HepG2 (cell line): Measurements from ENCODE around the gene RBM6. TPM values are rescaled to one million over a fixed set of nuclear protein-coding genes. Genes with fewer than 3 reads are reported as not detected.
A peak's percentile ranks its signal among the peaks of the same experiment; 100 is the strongest.

Experiments used
- AKNA ChIP-seq: sonication (generic); formaldehyde crosslinking; IDR thresholded peaks from 2 replicates; pipeline ENCODE4 v1.4.0; 2020; ENCODE audit warnings: missing genetic modification reagents, borderline replicate concordance
- ATF4 ChIP-seq, 2 experiments: fragments of 450-650 bp in 1 of 2; sonication (generic) in 1 of 2; formaldehyde crosslinking; IDR thresholded peaks; 2 replicates each; pipeline versions ENCODE4 v1.5.0 to v1.8.0; 2020 to 2022; ENCODE audit warnings: mild to moderate bottlenecking in 1 of 2, missing genetic modification reagents in 1 of 2
- IRF1 ChIP-seq: sonication (generic); formaldehyde crosslinking; IDR thresholded peaks from 2 replicates; pipeline ENCODE4 v1.4.0; 2020; ENCODE audit warnings: low read depth, mild to moderate bottlenecking, missing genetic modification reagents
- LRRFIP1 ChIP-seq: sonication (generic); formaldehyde crosslinking; conservative IDR thresholded peaks from 2 replicates; pipeline ENCODE4 v1.4.0; 2020; ENCODE audit warnings: missing genetic modification reagents
- MZF1 ChIP-seq: sonication (generic); formaldehyde crosslinking; IDR thresholded peaks from 2 replicates; pipeline ENCODE4 v1.8.1; 2023; ENCODE audit warnings: mild to moderate bottlenecking, missing genetic modification reagents, borderline replicate concordance
- NAIF1 ChIP-seq: sonication (generic); formaldehyde crosslinking; IDR thresholded peaks from 2 replicates; pipeline ENCODE4 v1.5.0; 2020; ENCODE audit warnings: mild to moderate bottlenecking, missing genetic modification reagents, borderline replicate concordance
- NFATC3 ChIP-seq: sonication (generic); formaldehyde crosslinking; IDR thresholded peaks from 2 replicates; pipeline ENCODE4 v1.5.1; 2020; ENCODE audit warnings: mild to moderate bottlenecking, missing genetic modification reagents
- ZBTB8A ChIP-seq: sonication (generic); formaldehyde crosslinking; IDR thresholded peaks from 2 replicates; pipeline ENCODE4 v1.4.0; 2020; ENCODE audit warnings: mild to moderate bottlenecking, low read depth, missing genetic modification reagents, borderline replicate concordance
- ZNF124 ChIP-seq: sonication (generic); formaldehyde crosslinking; IDR thresholded peaks from 2 replicates; pipeline ENCODE4 v1.4.0; 2020; ENCODE audit warnings: missing genetic modification reagents
- ZNF276 ChIP-seq: sonication (generic); formaldehyde crosslinking; IDR thresholded peaks from 2 replicates; pipeline ENCODE4 v1.4.0; 2020; ENCODE audit warnings: mild to moderate bottlenecking, low read depth, missing genetic modification reagents
- ZNF331 ChIP-seq: sonication (generic); formaldehyde crosslinking; IDR thresholded peaks from 2 replicates; pipeline ENCODE4 v1.4.0; 2020; ENCODE audit warnings: missing genetic modification reagents
- ZNF350 ChIP-seq: sonication (generic); formaldehyde crosslinking; IDR thresholded peaks from 2 replicates; pipeline ENCODE4 v1.4.0; 2020; ENCODE audit warnings: mild to moderate bottlenecking, low read depth, missing genetic modification reagents, borderline replicate concordance
- ZNF431 ChIP-seq: sonication (generic); formaldehyde crosslinking; IDR thresholded peaks from 2 replicates; pipeline ENCODE4 v1.9.0; 2022; ENCODE audit warnings: missing genetic modification reagents, low read depth, mild to moderate bottlenecking, borderline replicate concordance
- ZSCAN21 ChIP-seq: sonication (generic); formaldehyde crosslinking; IDR thresholded peaks from 2 replicates; pipeline ENCODE4 v1.8.0; 2022; ENCODE audit warnings: mild to moderate bottlenecking, missing genetic modification reagents, moderate library complexity, borderline replicate concordance
- polyA plus RNA-seq, 8 experiments: library from polyadenylated mRNA; depleted of rRNA in 3 of 8; stranded (reverse) in 7 of 8; unstranded in 1 of 8; fragments of >200 nt; fragmentation: Illumina TruSeq in 4 of 8; extraction: Trizol in 4 of 8; gene quantifications; 2 replicates each; pipeline versions ENCODE4 v1.2.1 to v1.2.3, GENCODE V29; 2011 to 2016; ENCODE audit warnings: low read depth in 4 of 8, missing spikeins in 1 of 8, mixed read lengths in 1 of 8; ENCODE audit not compliant: insufficient read depth in 1 of 8
- total RNA-seq, 5 experiments: library from RNA; depleted of rRNA; stranded (reverse); fragments of >200 nt; fragmentation: Illumina TruSeq; extraction: Trizol; gene quantifications; 2 replicates each; pipeline ENCODE4 v1.2.3, GENCODE V29; 2016; ENCODE audit warnings: low read depth in 1 of 5

Gene RBM6
- total and polyA plus RNA-seq, 2 of the 13 experiments (the other 11 are each of a cell fraction or from before 2014, with no cell fraction given) = 72.7 to 86.1 TPM

GRCh38 chr3:49939858-49940666 is at the start of gene RBM6 (continued):
- no peak for TF ChIP-seq AKNA (CRISPR knock-in tag)
- TF ChIP-seq ZNF350 (CRISPR knock-in tag) = peak; percentile 28; the same call in 1 of the 2 replicates
- peak; percentile 94 for TF ChIP-seq ZNF124
- TF ChIP-seq MZF1 = no peak
- TF ChIP-seq ZBTB8A (CRISPR knock-in tag) = no peak
- no peak for TF ChIP-seq NFATC3 (CRISPR knock-in tag)
- no peak; the same call in 1 of the 2 replicates for TF ChIP-seq ZNF276 (CRISPR knock-in tag)
- TF ChIP-seq NAIF1 = 0 out of 2 replicates have a peak, but pooled peaks have one; percentile 38
- TF ChIP-seq ZSCAN21 (CRISPR knock-in tag) = peak; percentile 68
- 0 out of 2 replicates have a peak, but pooled peaks have one; percentile 85 for TF ChIP-seq ZNF431 (CRISPR knock-in tag)
- no peak for TF ChIP-seq IRF1
- TF ChIP-seq ZNF331 (CRISPR knock-in tag) = peak; percentile 7
- TF ChIP-seq ATF4 (CRISPR knock-in tag; IDR thresholded peaks at IDR 0.05) = peak in 1 of 2 experiments; percentile 68; a peak in 2 of 4 replicates
- no peak for TF ChIP-seq LRRFIP1 (CRISPR knock-in tag)
